ENCODE results near the gene ARFGEF3. TPM values are rescaled to one million over a fixed set of nuclear protein-coding genes. Genes with fewer than 3 reads are reported as not detected.

Gene ARFGEF3
- total RNA-seq, 1 experiment from 2014 or later = 20.1 TPM

- TF ChIP-seq ZNF425 (CRISPR knock-in tag; conservative IDR thresholded peaks at IDR 0.05) (no peak), NFE2L1 (CRISPR knock-in tag; IDR thresholded peaks at IDR 0.05) (no peak), IRF2 (CRISPR knock-in tag; IDR thresholded peaks at IDR 0.05; ENCODE audit: borderline replicate concordance, low read depth) (no peak), ZMAT4 (CRISPR knock-in tag; IDR thresholded peaks at IDR 0.05) (no peak), JAZF1 (CRISPR knock-in tag; IDR thresholded peaks at IDR 0.05) (no peak), FOXP4 (CRISPR knock-in tag; IDR thresholded peaks at IDR 0.05) (no peak), ZSCAN18 (CRISPR knock-in tag; IDR thresholded peaks at IDR 0.05) (no peak), ATF6 (CRISPR knock-in tag; IDR thresholded peaks at IDR 0.05) (no peak), MYBL2 (CRISPR knock-in tag; IDR thresholded peaks at IDR 0.05) (no peak), ARID4B (CRISPR knock-in tag; IDR thresholded peaks at IDR 0.05; ENCODE audit: borderline replicate concordance) (no peak), CREB1 (CRISPR knock-in tag; IDR thresholded peaks at IDR 0.05) (no peak), HMGXB4 (CRISPR knock-in tag; IDR thresholded peaks at IDR 0.05) (no peak), ETV6 (CRISPR knock-in tag; IDR thresholded peaks at IDR 0.05) (no peak)
Observed at GRCh38 chr6:138328210-138328609, 166.5 kb downstream of the ARFGEF3 start (continued).
